ENCODE measurements around the gene CSN2.

DNA sequence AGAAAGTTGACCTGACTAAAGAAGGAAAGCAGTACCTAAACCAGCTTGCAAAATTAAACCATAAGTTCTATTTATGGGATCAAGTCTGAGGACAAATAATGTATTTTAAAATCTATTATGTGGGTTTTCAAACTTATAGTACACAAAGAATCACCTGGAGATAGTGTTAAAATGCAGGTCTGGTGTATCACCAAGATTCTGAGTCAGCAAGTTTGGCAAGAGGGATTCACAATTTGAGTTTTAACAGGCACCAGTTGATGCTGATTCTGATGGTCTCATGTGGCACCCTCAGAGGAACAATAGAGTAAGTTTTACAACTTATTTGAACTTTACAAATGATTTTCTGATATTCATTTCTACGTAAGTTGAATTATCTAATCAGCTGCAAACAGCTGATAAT, 21.1 kb upstream of the CSN2 start:
- no peak for TF ChIP-seq POLR2A (IDR thresholded peaks at IDR 0.05)
- TF ChIP-seq, protein P1, sequence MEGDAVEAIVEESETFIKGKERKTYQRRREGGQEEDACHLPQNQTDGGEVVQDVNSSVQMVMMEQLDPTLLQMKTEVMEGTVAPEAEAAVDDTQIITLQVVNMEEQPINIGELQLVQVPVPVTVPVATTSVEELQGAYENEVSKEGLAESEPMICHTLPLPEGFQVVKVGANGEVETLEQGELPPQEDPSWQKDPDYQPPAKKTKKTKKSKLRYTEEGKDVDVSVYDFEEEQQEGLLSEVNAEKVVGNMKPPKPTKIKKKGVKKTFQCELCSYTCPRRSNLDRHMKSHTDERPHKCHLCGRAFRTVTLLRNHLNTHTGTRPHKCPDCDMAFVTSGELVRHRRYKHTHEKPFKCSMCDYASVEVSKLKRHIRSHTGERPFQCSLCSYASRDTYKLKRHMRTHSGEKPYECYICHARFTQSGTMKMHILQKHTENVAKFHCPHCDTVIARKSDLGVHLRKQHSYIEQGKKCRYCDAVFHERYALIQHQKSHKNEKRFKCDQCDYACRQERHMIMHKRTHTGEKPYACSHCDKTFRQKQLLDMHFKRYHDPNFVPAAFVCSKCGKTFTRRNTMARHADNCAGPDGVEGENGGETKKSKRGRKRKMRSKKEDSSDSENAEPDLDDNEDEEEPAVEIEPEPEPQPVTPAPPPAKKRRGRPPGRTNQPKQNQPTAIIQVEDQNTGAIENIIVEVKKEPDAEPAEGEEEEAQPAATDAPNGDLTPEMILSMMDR (IDR thresholded peaks at IDR 0.05) = no peak

Measured in transverse colon (tissue), 3 donors.